Measurements from ENCODE around the gene CBY2.
"Not testable (repeated sequence)": the region's sequence is repeated elsewhere in the genome, so short reads cannot be mapped to it uniquely, and the experiment has no call there.

CBY2 gene

GRCh38 chr13:45702088-45702487 lies at the start of gene CBY2:
Gene CBY2, plus strand, starts transcription at chr13:45702320. Its CDS starts 71 bp downstream, at chr13:45702391.
- no peak for DNase-seq

GRCh38 chr13:45654633-45655349 lies 47.3 kb upstream of the CBY2 start:
- no peak for DNase-seq

- no peak for DNase-seq
Observed at GRCh38 chr13:45658586-45659235, 43.4 kb upstream of the CBY2 start.

- DNase-seq, result no peak
Observed at GRCh38 chr13:45659536-45659935, 42.6 kb upstream of the CBY2 start.

- not testable (repeated sequence) for DNase-seq
Observed at GRCh38 chr13:45660458-45660857, 41.7 kb upstream of the CBY2 start.

- DNase-seq, result no peak
Observed at GRCh38 chr13:45662162-45662561, 40.0 kb upstream of the CBY2 start.

GRCh38 chr13:45662903-45663302 lies 39.2 kb upstream of the CBY2 start:
- DNase-seq, result not testable (repeated sequence)

- DNase-seq, result not testable (repeated sequence)
Observed at GRCh38 chr13:45669626-45670025, 32.5 kb upstream of the CBY2 start.

- DNase-seq, result no peak
Observed at GRCh38 chr13:45670189-45670885, 31.8 kb upstream of the CBY2 start.

- no peak for DNase-seq
Observed at GRCh38 chr13:45674908-45675307, 27.2 kb upstream of the CBY2 start.

GRCh38 chr13:45678282-45678681 lies 23.8 kb upstream of the CBY2 start:
- DNase-seq, result no peak

- no peak for DNase-seq
Observed at GRCh38 chr13:45681113-45681512, 21.0 kb upstream of the CBY2 start.

- no peak for DNase-seq
Observed at GRCh38 chr13:45682494-45683008, 19.6 kb upstream of the CBY2 start.

- DNase-seq, result no peak
Observed at GRCh38 chr13:45683701-45684100, 18.4 kb upstream of the CBY2 start.

- no peak for DNase-seq
Observed at GRCh38 chr13:45688577-45688976, 13.5 kb upstream of the CBY2 start.

GRCh38 chr13:45690636-45691035 lies 11.5 kb upstream of the CBY2 start:
- DNase-seq, result no peak

- DNase-seq, result no peak
Observed at GRCh38 chr13:45691251-45691650, 10.9 kb upstream of the CBY2 start.

GRCh38 chr13:45691667-45692066 lies 10.5 kb upstream of the CBY2 start:
- no peak for DNase-seq

GRCh38 chr13:45695198-45695730 lies 6.9 kb upstream of the CBY2 start:
- DNase-seq, result no peak

GRCh38 chr13:45696610-45697226 lies 5.4 kb upstream of the CBY2 start:
- DNase-seq, result no peak

GRCh38 chr13:45700971-45701900 lies 884 bp upstream of the CBY2 start:
- DNase-seq, result no peak

- no peak for DNase-seq
Observed at GRCh38 chr13:45702869-45703391, 810 bp downstream of the CBY2 start.
